RCC 7860 (cell line): ENCODE measurements around the gene CEMIP2.

Experiments used
- DNase-seq: peaks from one replicate; pipeline ENCODE4 v3.0.0-alpha.2; 2015; ENCODE audit warnings: low spot score
- FAIRE-seq: peaks from 2 replicates; lab custom pipeline; 2012; peaks lifted over from hg19 to GRCh38; lab: Jason Lieb, UNC

Gene CEMIP2

DNA sequence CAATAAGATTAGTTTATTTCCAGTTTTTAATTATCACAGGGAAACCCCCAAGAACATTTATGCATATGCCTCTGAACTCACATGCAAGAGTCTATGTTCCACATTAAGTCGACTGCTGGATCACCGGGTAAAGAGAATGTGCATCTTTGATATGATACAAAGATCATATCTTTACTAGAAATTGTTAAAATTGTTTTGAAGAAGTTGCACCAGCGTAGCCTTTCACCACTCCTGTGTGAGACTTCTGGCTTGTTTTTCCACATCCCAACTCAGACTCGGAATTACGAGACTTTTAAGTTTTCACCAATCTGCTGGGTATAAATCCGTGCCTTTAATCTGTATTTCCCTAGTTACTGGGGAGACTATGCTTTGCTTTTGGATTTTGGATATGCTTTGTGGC lies 113.2 kb downstream of the CEMIP2 start:
- no peak for FAIRE-seq
- DNase-seq: no peak

DNA sequence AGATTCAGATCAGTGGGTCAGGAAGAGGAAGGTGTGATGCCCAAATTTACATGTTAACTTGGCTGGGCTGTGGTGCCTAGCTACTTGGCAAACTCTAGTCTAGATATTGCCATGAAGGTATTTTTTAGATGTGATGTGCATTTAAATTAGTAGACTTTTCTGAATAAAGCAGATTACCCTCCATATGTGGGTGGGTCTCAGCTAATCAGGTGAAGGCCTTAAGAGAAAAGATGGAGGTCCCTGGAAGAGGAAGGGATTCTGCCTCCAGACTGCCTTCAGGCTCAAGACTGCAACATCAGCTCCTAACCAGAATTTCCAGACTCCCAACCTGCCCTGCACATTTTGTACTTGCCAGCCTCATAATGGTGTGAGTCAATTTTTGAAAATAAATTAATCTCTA lies 115.8 kb downstream of the CEMIP2 start:
- FAIRE-seq (no peak), DNase-seq (no peak)

DNA sequence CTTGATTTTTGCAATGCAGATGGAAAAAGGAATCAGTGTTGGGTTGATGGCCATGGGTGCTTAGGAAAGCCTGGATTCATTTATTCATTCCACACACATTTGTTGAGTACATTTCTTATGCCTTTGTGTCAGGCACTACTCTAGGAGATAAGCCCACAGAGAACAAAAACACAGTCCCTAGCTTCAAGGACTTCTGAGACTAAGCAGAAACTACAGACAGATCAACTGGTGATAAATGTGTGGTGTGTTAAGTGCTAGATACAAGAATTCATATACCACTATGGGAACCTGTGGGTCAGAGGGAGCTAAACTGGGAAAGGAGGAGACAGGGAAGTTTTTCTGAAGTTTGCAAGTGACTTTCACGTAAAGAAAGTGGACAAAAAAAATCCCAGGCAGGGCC lies 119.9 kb downstream of the CEMIP2 start:
- no peak for FAIRE-seq
- no peak for DNase-seq

DNA sequence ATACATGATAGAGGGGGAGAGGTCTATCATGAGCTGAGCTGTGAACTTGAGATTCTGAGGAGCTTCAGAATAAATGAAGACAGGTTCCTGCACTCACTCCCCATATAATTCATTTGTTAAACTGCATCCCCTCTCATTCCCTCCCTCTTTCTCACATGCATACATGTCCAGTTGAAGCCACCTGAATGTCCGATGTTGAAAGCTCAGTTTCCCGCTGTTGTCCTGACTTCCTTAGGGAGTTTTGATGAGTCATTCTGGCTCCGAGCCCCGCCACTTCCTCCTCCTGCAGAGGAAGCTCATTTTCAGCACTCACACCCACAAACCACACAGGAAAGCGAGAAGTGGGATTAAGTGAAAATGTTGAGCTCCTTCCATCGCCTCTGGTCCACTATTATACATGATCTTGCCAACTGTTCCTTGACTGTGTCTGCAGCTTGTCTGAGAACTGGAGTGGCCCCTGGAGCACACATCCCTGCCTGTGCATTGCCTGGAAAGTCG lies 121.2 kb downstream of the CEMIP2 start:
- peak; percentile 65 for DNase-seq
- peak; percentile 83 for FAIRE-seq

DNA sequence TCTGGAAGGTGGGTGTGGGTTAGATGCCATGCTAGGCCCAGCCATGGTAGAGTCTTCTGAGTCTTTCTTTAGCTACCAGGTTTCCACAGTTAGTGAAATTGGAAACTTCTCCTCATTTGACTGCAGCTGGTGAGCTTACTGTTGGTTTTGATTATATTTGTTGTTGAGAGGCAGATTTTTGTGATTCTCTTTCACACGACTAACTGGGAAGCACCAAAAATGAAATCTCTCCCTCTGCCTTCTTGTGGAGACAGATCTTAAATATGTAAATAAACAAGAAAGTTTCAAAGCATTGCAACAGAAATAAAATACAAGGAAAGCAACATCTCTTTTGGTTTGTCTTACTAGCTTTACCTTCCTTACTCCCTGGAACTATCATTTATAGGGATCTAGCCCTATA lies 122.2 kb downstream of the CEMIP2 start:
- FAIRE-seq: no peak
- no peak for DNase-seq

DNA sequence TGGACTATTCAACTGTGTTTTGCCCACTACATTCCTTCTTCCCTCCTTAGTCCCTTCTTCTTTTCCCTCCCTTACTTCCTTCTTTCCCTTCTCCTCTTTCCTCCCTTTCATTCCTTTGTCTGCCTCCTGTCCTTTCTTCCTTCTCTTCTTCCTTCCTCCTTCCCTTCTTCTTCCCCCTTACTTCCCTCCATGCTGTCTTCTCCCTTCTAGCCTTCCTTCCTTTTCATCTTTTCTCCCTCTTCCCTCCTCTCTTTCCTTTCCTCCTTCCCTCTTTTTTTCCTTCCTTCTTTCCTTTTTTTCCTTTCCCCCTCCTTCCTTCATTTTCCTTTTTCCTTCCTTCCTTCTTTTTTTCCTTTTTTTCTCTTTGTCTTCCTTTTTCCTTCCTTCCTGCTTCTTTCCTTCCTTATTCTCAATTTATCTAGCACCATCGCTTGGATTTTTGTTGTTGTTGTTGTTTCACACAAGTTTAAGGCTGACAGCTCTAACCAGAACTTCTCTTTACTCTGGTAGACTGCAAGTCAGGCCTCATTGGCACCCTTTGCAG lies 123.4 kb downstream of the CEMIP2 start:
- FAIRE-seq (no peak), DNase-seq (no peak)

DNA sequence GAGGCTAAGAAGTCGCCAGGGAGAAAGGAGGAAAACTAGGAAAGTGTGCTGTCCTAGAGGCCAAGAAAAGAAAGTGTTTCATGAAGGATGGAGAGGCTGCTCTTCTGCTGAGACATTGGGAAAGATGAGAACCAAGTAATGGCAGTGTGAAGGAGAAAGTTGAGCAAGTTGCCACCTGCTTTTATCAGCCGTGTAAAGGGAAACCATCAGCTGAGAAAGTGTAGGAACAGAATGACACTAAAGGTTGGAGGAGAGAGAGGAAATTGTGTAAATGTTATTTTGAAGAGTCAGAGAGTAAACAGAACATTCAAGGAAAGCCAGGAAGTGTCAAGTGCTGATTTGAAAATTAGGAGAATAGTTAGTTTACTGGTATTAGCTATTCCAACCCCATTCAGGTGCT lies 125.0 kb downstream of the CEMIP2 start:
- no peak for DNase-seq
- no peak for FAIRE-seq

DNA sequence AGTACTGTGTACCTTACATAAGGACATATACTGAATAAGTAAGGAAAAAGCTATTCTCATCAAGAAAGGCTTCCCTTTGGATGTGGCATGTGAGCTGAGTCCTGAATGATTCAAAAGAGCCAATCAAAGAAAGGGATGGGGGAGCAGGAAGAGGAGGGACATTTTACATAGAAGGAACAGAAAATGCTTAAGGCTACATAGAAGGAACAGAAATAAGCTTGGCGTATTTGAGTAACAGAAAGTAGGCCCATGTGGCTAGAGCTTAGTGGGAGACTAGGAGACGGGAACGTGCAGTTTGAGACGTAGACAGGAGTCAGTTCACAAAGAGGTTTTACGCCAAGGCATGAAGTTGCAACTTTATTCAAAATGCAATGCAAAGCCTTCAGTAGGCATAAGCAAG lies 126.3 kb downstream of the CEMIP2 start:
- FAIRE-seq: no peak
- DNase-seq: no peak

DNA sequence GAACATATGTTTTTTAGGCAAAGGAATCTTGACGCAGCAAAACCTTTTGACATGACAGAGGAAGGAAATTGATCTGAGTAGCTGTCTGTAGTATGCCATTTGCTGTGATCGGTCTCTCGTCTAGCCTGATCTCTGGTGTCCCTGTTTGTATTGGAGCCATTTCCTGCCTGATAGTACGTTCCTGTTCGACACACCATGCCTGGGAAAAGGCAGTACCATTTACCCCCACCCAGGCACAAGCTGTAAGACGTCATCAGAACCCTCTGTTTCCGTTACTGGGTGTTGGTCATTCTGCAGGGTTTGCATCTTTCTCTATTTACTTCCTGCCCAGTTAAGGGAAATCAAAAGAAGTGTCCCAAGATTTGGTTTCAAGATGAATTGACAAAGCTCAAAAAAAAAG lies 129.7 kb downstream of the CEMIP2 start:
- FAIRE-seq: no peak
- DNase-seq: no peak

DNA sequence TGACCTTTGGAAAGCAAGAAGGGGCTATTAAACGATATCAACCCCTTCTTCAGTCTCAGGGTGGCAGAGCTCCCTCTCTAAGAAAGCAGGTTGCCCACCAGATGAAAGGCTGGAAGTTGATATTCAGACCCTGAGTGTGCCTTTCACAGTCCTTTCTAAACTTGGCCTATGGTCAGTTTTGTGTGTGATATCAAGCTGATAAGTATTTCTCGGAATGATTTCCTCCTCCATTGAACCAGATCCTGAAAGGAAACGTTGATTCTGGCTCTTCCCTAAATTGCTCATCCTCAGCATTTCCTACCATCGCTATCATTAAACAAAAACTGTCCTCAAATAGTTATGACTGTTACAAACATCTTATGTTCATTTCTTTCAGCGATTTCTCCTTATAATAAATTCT lies 130.4 kb downstream of the CEMIP2 start:
- no peak for DNase-seq
- FAIRE-seq: no peak

DNA sequence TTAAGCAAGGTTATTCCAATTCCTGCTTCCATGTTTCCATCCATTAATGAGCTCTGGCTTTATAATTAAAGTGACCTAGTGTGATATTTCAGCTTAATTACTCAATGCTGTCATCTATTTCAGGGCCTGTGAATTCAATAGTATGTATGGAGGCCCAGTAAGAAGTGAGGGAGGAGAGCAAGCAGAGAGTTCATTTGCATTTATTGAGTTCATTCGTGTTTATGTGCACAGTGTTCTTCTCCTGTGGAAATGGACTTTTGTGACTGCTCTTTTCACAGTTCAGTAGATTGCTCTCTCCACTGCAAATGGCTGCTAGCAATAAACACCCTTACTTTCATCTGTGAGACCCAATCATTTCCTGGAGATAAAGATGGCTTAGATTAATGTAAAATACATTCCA lies 130.9 kb downstream of the CEMIP2 start:
- DNase-seq (no peak), FAIRE-seq (no peak)

DNA sequence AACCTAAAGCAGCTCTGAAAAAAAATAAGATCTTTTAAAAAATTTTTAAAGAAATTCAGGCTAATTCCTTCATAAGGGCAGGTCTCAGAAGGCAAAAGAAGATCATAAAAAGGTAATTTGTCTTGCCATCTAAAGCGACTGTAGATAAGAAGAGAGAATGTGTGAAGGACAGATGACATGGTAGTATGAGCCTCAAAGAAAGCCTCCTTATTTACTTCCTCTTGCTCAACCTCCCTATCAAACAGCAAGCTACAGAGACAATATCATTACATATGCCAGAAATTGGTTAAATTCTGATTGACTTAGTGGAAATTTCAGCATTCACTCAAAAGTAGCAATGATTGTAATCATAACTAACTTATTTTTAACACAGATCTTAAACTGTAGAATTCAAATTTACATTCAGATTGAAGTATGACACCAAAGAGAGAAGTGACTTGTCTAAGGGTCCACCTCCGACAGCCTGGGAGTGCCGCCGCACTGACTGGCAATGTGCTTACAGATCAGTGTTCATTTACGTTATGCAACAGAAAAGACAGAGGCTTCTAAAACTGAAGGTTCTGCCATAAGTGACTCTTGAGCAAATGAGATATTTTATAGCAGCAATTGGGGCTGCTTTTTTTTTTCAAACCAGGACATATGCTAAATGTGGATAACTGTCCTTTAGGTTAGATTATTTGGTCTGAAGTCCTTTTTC lies 132.0 kb downstream of the CEMIP2 start:
- DNase-seq (no peak), FAIRE-seq (no peak)

DNA sequence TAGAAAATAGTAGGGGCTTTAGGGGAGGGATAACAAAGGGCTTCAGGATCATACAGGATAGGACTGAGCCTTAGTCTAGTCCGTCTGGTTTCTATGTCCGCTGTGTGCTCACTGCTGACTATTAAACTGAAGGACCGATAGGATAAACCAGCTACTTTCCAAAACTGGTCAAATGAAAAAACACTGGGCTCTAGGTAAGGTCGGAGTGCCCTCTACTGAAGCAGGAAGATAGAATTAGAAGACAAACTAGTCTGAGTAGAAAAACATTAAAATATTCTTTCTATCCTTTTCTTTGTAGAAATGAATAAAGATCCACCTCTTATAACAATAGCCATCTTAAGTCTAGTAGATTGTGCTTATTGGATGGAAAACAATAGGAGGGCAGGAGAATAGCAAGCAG lies 133.6 kb downstream of the CEMIP2 start:
- FAIRE-seq: no peak

More for the DNA sequence above, 133.6 kb downstream of the CEMIP2 start:
- DNase-seq: no peak
